Karpas-422 (cell line): ENCODE data around the gene TYROBP. TPM values are rescaled to one million over a fixed set of nuclear protein-coding genes. Genes with fewer than 3 reads are reported as not detected.
"Not testable (repeated sequence)": the region's sequence is repeated elsewhere in the genome, so short reads cannot be mapped to it uniquely, and the experiment has no call there.

Experiments
- DNase-seq: peaks from one replicate; pipeline ENCODE4 v3.0.0-alpha.2; 2015
- H2AFZ ChIP-seq: fragments of 200-600 bp; sonication (generic); 2 replicates; pipeline ENCODE4 v1.6.1; 2014; ENCODE audit warnings: antibody characterized with exemption, low read length, mixed read lengths
- H3K27ac ChIP-seq: fragments of 200-600 bp; sonication (generic); 2 replicates; pipeline ENCODE4 v1.5.1; 2014; ENCODE audit warnings: mild to moderate bottlenecking, low read length, moderate library complexity
- H3K27me3 ChIP-seq: fragments of 200-600 bp; sonication (generic); 2 replicates; pipeline ENCODE4 v1.6.1; 2014; ENCODE audit warnings: low read length, mixed read lengths
- H3K36me3 ChIP-seq: fragments of 200-600 bp; sonication (generic); 2 replicates; pipeline ENCODE4 v1.6.1; 2014; ENCODE audit warnings: low read length, mixed read lengths; ENCODE audit not compliant: insufficient read depth
- H3K4me1 ChIP-seq: fragments of 200-600 bp; sonication (generic); 2 replicates; pipeline ENCODE4 v1.6.1; 2014; ENCODE audit warnings: mild to moderate bottlenecking, low read length, mixed read lengths
- H3K4me2 ChIP-seq: fragments of 200-600 bp; sonication (generic); 2 replicates; pipeline ENCODE4 v1.6.1; 2014; ENCODE audit warnings: low read length, low read depth, mild to moderate bottlenecking; ENCODE audit not compliant: poor library complexity, severe bottlenecking
- H3K4me3 ChIP-seq: fragments of 200-600 bp; sonication (generic); 2 replicates; pipeline ENCODE4 v1.5.1; 2014; ENCODE audit warnings: mild to moderate bottlenecking, antibody characterized with exemption, low read length, mixed read lengths
- H3K79me2 ChIP-seq: fragments of 200-600 bp; sonication (generic); 2 replicates; pipeline ENCODE4 v1.6.1; 2014; ENCODE audit warnings: mild to moderate bottlenecking, low read length, mixed read lengths
- H3K9ac ChIP-seq: fragments of 200-600 bp; sonication (generic); 2 replicates; pipeline ENCODE4 v1.6.0; 2014; ENCODE audit warnings: low read length
- H3K9me2 ChIP-seq: fragments of 200-600 bp; sonication (generic), shearing (Covaris generic); replicated peaks from 2 replicates; pipeline ENCODE4 v1.6.0; 2014; ENCODE audit warnings: mild to moderate bottlenecking, low read length, moderate library complexity; ENCODE audit not compliant: insufficient read depth
- H3K9me3 ChIP-seq: fragments of 300-700, 200-600 bp; sonication (generic); 2 replicates; pipeline ENCODE4 v1.6.1; 2014; ENCODE audit warnings: low read length, mixed read lengths
- H4K20me1 ChIP-seq: fragments of 200-600 bp; sonication (generic); 2 replicates; pipeline ENCODE4 v1.6.1; 2014; ENCODE audit warnings: mild to moderate bottlenecking, antibody characterized with exemption, low read length, low read depth; ENCODE audit not compliant: insufficient read depth
- total RNA-seq: library from RNA; depleted of rRNA; stranded (reverse); fragments of >200 nt; shearing (Covaris generic); gene quantifications from 2 replicates; pipeline ENCODE4 v1.2.3, GENCODE V29; 2014; ENCODE audit warnings: low replicate concordance

TYROBP gene
- total RNA-seq, 1 experiment from 2014 or later: not detected

DNA sequence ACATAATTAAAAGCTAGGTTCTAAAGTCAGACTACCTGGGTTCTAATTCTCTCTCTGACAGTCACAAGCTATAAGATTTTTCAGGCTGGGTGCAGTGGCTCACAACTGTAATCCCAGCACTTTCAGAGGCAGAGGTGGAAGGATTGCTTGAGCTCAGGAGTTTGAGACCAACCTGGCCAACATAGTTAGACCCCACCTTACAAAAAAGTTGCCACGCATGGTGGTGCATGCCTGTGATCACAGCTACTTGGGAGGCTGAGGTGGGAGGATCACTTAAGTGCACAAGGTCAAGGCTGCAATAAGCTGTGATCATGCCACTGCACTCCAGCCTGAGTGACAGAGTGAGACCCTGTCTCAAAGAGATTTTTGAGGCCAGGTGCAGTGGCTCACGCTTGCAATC, 13.8 kb downstream of the TYROBP start:
- Histone ChIP-seq H3K36me3 (peaks cover 7% of the 10 kb centered on the region), H3K27me3 (no peaks in the 10 kb centered on the region), H3K27ac (no peak overlapping the region), H3K4me1 (peaks cover 9% of the 10 kb centered on the region), H3K9me3 (no peaks in the 10 kb centered on the region), H3K79me2 (peaks cover 18% of the 10 kb centered on the region), H3K9me2 (no peaks in the 10 kb centered on the region), H2AFZ (no peak overlapping the region), H3K4me3 (no peak overlapping the region), H3K4me2 (no peak overlapping the region), H3K9ac (no peak overlapping the region), H4K20me1 (no peaks in the 10 kb centered on the region)
- no peak for DNase-seq

- not testable (repeated sequence) for H3K27ac ChIP-seq, DNase-seq, H3K9me3 ChIP-seq, H3K27me3 ChIP-seq, H3K4me2 ChIP-seq, H3K4me3 ChIP-seq, H4K20me1 ChIP-seq, H3K79me2 ChIP-seq, H3K9ac ChIP-seq, H3K36me3 ChIP-seq, H3K4me1 ChIP-seq, H2AFZ ChIP-seq, H3K9me2 ChIP-seq
These were observed 16.3 kb downstream of the TYROBP start for GRCh38 chr19:35891819-35892218.

DNA sequence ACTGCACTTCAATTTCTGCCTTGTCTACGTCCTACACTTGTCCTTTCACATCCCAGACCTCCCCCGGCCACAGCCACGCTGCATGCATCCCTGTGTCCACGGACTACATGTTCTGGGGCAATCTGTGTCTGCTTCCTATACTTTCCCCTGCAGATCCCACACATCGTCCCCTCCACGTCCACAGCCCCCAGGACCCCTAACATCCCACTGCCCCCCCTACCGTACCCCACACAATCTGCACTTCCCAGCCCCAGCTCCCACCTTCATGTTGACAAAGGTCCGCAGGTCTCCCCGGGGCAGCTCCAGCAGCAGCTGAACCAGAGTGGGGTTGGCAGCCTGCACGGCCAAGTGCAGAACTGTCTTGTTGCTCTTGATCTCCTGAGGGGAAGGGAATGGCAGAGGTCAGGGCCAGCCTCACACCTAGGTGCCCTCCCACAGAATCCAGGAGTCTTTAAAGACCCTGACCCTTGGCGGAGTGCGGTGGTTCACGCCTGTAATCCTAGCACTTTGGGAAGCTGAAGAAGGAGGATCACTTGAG, 17.9 kb downstream of the TYROBP start:
- no peak overlapping the region for H2AFZ ChIP-seq
- H3K9me3 ChIP-seq: no peaks in the 10 kb centered on the region
- H3K9me2 ChIP-seq: no peaks in the 10 kb centered on the region
- H3K4me3 ChIP-seq: no peak overlapping the region
- H3K27me3 ChIP-seq: no peaks in the 10 kb centered on the region
- H3K27ac ChIP-seq: no peak overlapping the region
- no peaks in the 10 kb centered on the region for H3K79me2 ChIP-seq
- H3K36me3 ChIP-seq: peaks cover 3% of the 10 kb centered on the region
- DNase-seq: no peak
- H4K20me1 ChIP-seq: no peaks in the 10 kb centered on the region
- no peaks in the 10 kb centered on the region for H3K4me1 ChIP-seq
- no peak overlapping the region for H3K4me2 ChIP-seq
- no peak overlapping the region for H3K9ac ChIP-seq

- Histone ChIP-seq H3K9me2 (no peaks in the 10 kb centered on the region), H3K27me3 (no peaks in the 10 kb centered on the region)
These were observed 18.6 kb downstream of the TYROBP start for GRCh38 chr19:35889370-35890112.

GRCh38 chr19:35888398-35888797, 19.7 kb downstream of the TYROBP start:
- H3K36me3 ChIP-seq: peaks cover 3% of the 10 kb centered on the region
- H2AFZ ChIP-seq: no peak overlapping the region
- no peaks in the 10 kb centered on the region for H3K9me3 ChIP-seq
- H3K27ac ChIP-seq: no peak overlapping the region
- H3K9ac ChIP-seq: no peak overlapping the region
- H4K20me1 ChIP-seq: no peaks in the 10 kb centered on the region
- no peaks in the 10 kb centered on the region for H3K27me3 ChIP-seq
- H3K4me2 ChIP-seq: no peak overlapping the region
- DNase-seq: no peak
- H3K4me3 ChIP-seq: no peak overlapping the region
- no peaks in the 10 kb centered on the region for H3K4me1 ChIP-seq
- no peaks in the 10 kb centered on the region for H3K9me2 ChIP-seq
- H3K79me2 ChIP-seq: no peaks in the 10 kb centered on the region

More at GRCh38 chr19:35889370-35890112, 18.6 kb downstream of the TYROBP start:
- Histone ChIP-seq H3K36me3 (peaks cover 3% of the 10 kb centered on the region), H3K4me3 (no peak overlapping the region), H3K9me3 (no peaks in the 10 kb centered on the region), H3K4me2 (no peak overlapping the region), H2AFZ (no peak overlapping the region), H3K4me1 (no peaks in the 10 kb centered on the region), H3K79me2 (no peaks in the 10 kb centered on the region), H3K9ac (no peak overlapping the region), H3K27ac (no peak overlapping the region), H4K20me1 (no peaks in the 10 kb centered on the region)
- DNase-seq: no peak

- H3K27ac ChIP-seq: no peak overlapping the region
- H3K9me3 ChIP-seq: no peaks in the 10 kb centered on the region
- no peaks in the 10 kb centered on the region for H4K20me1 ChIP-seq
- no peaks in the 10 kb centered on the region for H3K9me2 ChIP-seq
- DNase-seq: no peak
- H3K27me3 ChIP-seq: no peaks in the 10 kb centered on the region
- peaks cover 3% of the 10 kb centered on the region for H3K36me3 ChIP-seq
- H3K79me2 ChIP-seq: no peaks in the 10 kb centered on the region
- H3K4me1 ChIP-seq: peaks cover 6% of the 10 kb centered on the region
- no peak overlapping the region for H3K4me2 ChIP-seq
- no peak overlapping the region for H3K4me3 ChIP-seq
- H2AFZ ChIP-seq: no peak overlapping the region
- H3K9ac ChIP-seq: no peak overlapping the region
These were observed 20.9 kb downstream of the TYROBP start for GRCh38 chr19:35887197-35887596.

DNA sequence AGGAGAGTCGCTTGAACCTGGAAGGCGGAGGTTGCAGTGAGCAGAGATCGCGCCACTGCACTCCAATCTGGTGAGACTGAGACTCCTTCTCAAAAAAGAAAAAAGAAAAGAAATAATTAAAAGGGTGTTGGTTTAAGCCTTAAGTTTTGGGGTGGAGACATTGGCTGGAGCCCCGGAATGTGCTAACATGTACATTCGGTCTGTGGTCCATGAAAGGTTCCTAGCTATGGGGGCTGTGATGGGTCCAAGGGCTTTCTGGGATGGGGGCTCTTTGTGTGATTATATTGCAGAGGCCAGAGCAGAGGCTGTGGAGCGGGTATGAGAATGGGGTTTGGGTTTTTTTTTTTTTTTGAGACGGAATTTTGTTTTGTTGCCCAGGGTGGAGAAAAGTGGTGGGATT, 22.2 kb downstream of the TYROBP start:
- H3K9me3 ChIP-seq: no peaks in the 10 kb centered on the region
- no peaks in the 10 kb centered on the region for H3K79me2 ChIP-seq
- peaks cover 6% of the 10 kb centered on the region for H3K4me1 ChIP-seq
- H3K36me3 ChIP-seq: peaks cover under 1% of the 10 kb centered on the region
- DNase-seq: no peak
- no peak overlapping the region for H3K4me3 ChIP-seq
- H2AFZ ChIP-seq: no peak overlapping the region
- no peak overlapping the region for H3K4me2 ChIP-seq
- H4K20me1 ChIP-seq: no peaks in the 10 kb centered on the region
- H3K27me3 ChIP-seq: no peaks in the 10 kb centered on the region
- H3K27ac ChIP-seq: no peak overlapping the region
- H3K9me2 ChIP-seq: no peaks in the 10 kb centered on the region
- no peak overlapping the region for H3K9ac ChIP-seq

DNA sequence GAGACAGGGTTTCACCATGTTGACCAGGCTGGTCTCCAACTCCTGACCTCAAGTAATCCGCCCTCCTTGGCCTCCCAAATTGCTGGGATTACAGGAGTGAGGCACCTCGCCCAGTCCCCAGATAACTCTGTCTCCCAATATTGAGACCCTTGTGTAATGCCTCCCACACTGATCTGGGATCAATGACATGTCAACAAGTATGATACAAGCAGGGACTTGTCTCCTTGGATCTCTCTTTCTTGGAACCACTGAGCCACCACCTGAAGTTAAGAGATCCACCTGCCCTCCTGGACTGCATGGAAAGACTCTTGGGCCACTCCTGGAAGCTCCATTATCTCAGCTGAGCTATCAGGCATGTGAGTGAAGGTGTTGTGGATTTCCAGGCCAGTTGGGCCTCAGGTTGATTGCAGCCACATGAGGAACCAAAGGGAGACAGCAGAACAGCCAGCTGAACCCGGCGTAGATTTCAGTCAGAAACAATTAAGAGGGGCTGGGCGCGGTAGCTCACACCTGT, 22.8 kb downstream of the TYROBP start:
- Histone ChIP-seq H3K9me2 (no peaks in the 10 kb centered on the region), H3K4me1 (peaks cover 6% of the 10 kb centered on the region), H3K27ac (no peak overlapping the region), H3K4me2 (no peak overlapping the region), H3K4me3 (no peak overlapping the region), H3K79me2 (no peaks in the 10 kb centered on the region), H3K27me3 (no peaks in the 10 kb centered on the region), H2AFZ (no peak overlapping the region), H3K36me3 (no peaks in the 10 kb centered on the region; the same call in 1 of the 2 replicates), H3K9me3 (no peaks in the 10 kb centered on the region), H3K9ac (no peak overlapping the region), H4K20me1 (no peaks in the 10 kb centered on the region)
- no peak for DNase-seq
